GM20431 (cell line): Measurements from ENCODE around the gene CCDC51.

ENCODE experiments used
- in situ Hi-C: fragments of 300-500 bp; cut with MseI, MboI; formaldehyde crosslinking; loops from one replicate; pipeline ENCODE4 v1.15.0; 2020; ENCODE audit warnings: low sequenced_read_pairs; ENCODE audit not compliant: unreplicated experiment

CCDC51 gene

GRCh38 chr3:48397767-48398681 is 41.9 kb downstream of the CCDC51 start:
- in situ Hi-C loops, result no loop called here

- in situ Hi-C loops, result no loop called here
These were observed 44.2 kb downstream of the CCDC51 start for GRCh38 chr3:48395714-48396113.

- in situ Hi-C loops, result no loop called here
These were observed 45.5 kb downstream of the CCDC51 start for GRCh38 chr3:48394391-48394790.

GRCh38 chr3:48388966-48389365 is 51.0 kb downstream of the CCDC51 start:
- in situ Hi-C loops, result no loop called here

- in situ Hi-C loops, result no loop called here
These were observed 52.3 kb downstream of the CCDC51 start for GRCh38 chr3:48387634-48388033.
